Upper lobe of right lung (tissue), 1 donor: ENCODE results near the gene FAM32A. TPM values are rescaled to one million over a fixed set of nuclear protein-coding genes. Genes with fewer than 3 reads are reported as not detected.

Experiments
- ATAC-seq: fragments of 200-7000 bp; cut with Tn5 transposase; one replicate; pipeline ENCODE4 v1.9.1; 2020; ENCODE audit warnings: mild to moderate bottlenecking, moderate library complexity
- DNase-seq: peaks from one replicate; pipeline ENCODE4 v3.0.0-alpha.2; 2020
- H3K27ac ChIP-seq: fragments of 200-600 bp; one replicate; pipeline ENCODE4 v1.8.0; 2022
- H3K27me3 ChIP-seq: fragments of 200-600 bp; one replicate; pipeline ENCODE4 v1.8.0; 2022; ENCODE audit warnings: mild to moderate bottlenecking
- H3K36me3 ChIP-seq: fragments of 200-600 bp; one replicate; pipeline ENCODE4 v1.8.0; 2022
- H3K4me1 ChIP-seq: fragments of 200-600 bp; one replicate; pipeline ENCODE4 v1.8.0; 2022
- H3K4me3 ChIP-seq: fragments of 200-600 bp; one replicate; pipeline ENCODE4 v1.8.0; 2022; ENCODE audit warnings: mild to moderate bottlenecking
- H3K9me3 ChIP-seq: fragments of 200-600 bp; one replicate; pipeline ENCODE4 v1.8.0; 2022
- intact Hi-C: fragments of 100-400 bp; cut with DNase I; formaldehyde crosslinking; loops from one replicate; pipeline ENCODE4 v1.11.0; 2022
- total RNA-seq: library from RNA; stranded (reverse); fragmentation: NEBNext Ultra II Directional; extraction: Animal tissue kit (Norgen Biotek cat#: 25700); gene quantifications from one replicate; pipeline ENCODE4 v1.2.1, GENCODE V29; 2021
- TF ChIP-seq, protein P1 (sequence below): fragments of 200-600 bp; IDR thresholded peaks from one replicate; pipeline ENCODE4 v1.8.0; 2022; ENCODE audit warnings: antibody characterized with exemption
- donor health status: DM: no; HTN: yes; CAD: no; lungs with severe emphysema.

Gene FAM32A
- total RNA-seq, 1 donor from 2014 or later: 56.4 TPM

DNA sequence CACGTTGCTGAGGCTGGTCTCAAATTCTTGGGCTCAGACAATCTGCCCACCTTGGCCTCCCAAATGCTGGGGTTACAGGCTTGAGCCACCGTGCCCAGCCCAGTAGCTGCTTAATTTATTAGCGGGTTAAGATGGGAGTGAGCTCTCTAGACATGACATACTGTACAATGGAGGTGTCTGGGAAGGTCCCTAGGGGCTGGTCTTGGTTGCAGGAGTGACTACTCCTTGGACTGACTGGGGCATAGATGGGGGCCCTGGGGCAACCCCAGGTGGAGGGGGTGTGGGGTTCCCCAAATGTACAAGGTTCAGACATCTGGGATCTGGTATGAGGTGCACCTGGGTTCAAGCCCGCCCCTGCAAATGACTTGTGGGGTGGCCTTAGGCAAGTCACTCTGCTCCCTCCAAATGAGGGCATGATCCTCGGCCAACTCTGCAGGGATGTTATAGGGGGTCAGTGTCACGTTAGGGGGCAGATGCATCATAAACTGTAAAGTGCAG lies 24.7 kb upstream of the FAM32A start:
- intact Hi-C loops: no loop called here

GRCh38 chr19:16160943-16161560 lies 24.2 kb upstream of the FAM32A start:
- TF ChIP-seq, protein P1, sequence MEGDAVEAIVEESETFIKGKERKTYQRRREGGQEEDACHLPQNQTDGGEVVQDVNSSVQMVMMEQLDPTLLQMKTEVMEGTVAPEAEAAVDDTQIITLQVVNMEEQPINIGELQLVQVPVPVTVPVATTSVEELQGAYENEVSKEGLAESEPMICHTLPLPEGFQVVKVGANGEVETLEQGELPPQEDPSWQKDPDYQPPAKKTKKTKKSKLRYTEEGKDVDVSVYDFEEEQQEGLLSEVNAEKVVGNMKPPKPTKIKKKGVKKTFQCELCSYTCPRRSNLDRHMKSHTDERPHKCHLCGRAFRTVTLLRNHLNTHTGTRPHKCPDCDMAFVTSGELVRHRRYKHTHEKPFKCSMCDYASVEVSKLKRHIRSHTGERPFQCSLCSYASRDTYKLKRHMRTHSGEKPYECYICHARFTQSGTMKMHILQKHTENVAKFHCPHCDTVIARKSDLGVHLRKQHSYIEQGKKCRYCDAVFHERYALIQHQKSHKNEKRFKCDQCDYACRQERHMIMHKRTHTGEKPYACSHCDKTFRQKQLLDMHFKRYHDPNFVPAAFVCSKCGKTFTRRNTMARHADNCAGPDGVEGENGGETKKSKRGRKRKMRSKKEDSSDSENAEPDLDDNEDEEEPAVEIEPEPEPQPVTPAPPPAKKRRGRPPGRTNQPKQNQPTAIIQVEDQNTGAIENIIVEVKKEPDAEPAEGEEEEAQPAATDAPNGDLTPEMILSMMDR: no peak
- no peak for DNase-seq

More for the DNA sequence above, 24.7 kb upstream of the FAM32A start:
- DNase-seq (no peak), ATAC-seq (no peak)
- H3K4me1 ChIP-seq: no peaks in the 10 kb centered on the region
- no peak overlapping the region for H3K4me3 ChIP-seq
- H3K36me3 ChIP-seq: no peaks in the 10 kb centered on the region
- no peaks in the 10 kb centered on the region for H3K9me3 ChIP-seq
- no peak overlapping the region for H3K27ac ChIP-seq
- TF ChIP-seq, protein P1: no peak
- no peaks in the 10 kb centered on the region for H3K27me3 ChIP-seq

DNA sequence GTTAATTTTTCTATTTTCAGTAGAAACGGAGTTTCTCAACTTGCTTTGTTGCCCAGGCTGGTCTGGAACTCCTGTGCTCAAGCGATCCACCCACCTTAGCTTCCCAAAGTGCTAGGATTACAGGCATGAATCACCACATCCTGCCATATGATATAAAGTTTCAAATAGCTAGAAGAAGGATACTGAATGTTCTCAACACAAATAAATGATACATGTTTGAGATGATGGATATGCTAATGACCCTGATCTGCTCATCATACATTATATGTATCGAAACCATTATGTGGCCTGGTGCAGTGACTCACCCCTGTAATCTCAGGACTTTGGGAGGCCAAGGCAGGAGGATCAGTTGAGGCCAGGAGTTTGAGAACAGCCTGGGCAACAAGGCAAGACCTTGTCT lies 23.4 kb upstream of the FAM32A start:
- Histone ChIP-seq H3K4me3 (no peak overlapping the region), H3K36me3 (no peaks in the 10 kb centered on the region), H3K9me3 (no peaks in the 10 kb centered on the region), H3K4me1 (no peaks in the 10 kb centered on the region), H3K27me3 (no peaks in the 10 kb centered on the region), H3K27ac (no peak overlapping the region)
- TF ChIP-seq, protein P1: no peak
- ATAC-seq (no peak), DNase-seq (no peak)
- intact Hi-C loops: no loop called here

More at GRCh38 chr19:16160943-16161560, 24.2 kb upstream of the FAM32A start:
- Histone ChIP-seq H3K4me1 (no peaks in the 10 kb centered on the region), H3K36me3 (no peaks in the 10 kb centered on the region), H3K9me3 (no peaks in the 10 kb centered on the region), H3K4me3 (no peak overlapping the region), H3K27ac (no peak overlapping the region), H3K27me3 (no peaks in the 10 kb centered on the region)
- ATAC-seq: no peak
- intact Hi-C loops: no loop called here

GRCh38 chr19:16164222-16164890 lies 20.9 kb upstream of the FAM32A start:
- Histone ChIP-seq H3K4me3 (no peak overlapping the region), H3K36me3 (no peaks in the 10 kb centered on the region), H3K9me3 (no peaks in the 10 kb centered on the region), H3K27me3 (no peaks in the 10 kb centered on the region), H3K4me1 (no peaks in the 10 kb centered on the region), H3K27ac (no peak overlapping the region)
- DNase-seq (no peak), ATAC-seq (no peak)
- intact Hi-C loops: no loop called here
- TF ChIP-seq, protein P1: no peak

GRCh38 chr19:16166417-16166816 lies 18.8 kb upstream of the FAM32A start:
- H3K4me1 ChIP-seq: no peaks in the 10 kb centered on the region

More at GRCh38 chr19:16166417-16166816, 18.8 kb upstream of the FAM32A start:
- no peaks in the 10 kb centered on the region for H3K9me3 ChIP-seq
- no peaks in the 10 kb centered on the region for H3K36me3 ChIP-seq
- ATAC-seq (no peak), DNase-seq (no peak)
- no peaks in the 10 kb centered on the region for H3K27me3 ChIP-seq
- TF ChIP-seq, protein P1: no peak
- intact Hi-C loops: no loop called here
- no peak overlapping the region for H3K27ac ChIP-seq
- no peak overlapping the region for H3K4me3 ChIP-seq
